Left colon (tissue), 2 donors: ENCODE data around the gene ZBED4. TPM values are rescaled to one million over a fixed set of nuclear protein-coding genes. Genes with fewer than 3 reads are reported as not detected.

Experiments
- ATAC-seq: fragments of 200-7000 bp; cut with Tn5 transposase; one replicate; pipeline ENCODE4 v1.9.1; 2020; ENCODE audit warnings: mild to moderate bottlenecking, moderate library complexity
- DNase-seq, 2 donors: peaks; one replicate each; pipeline ENCODE4 v3.0.0-alpha.2; 2020
- intact Hi-C, 2 donors: fragments of 100-400 bp; cut with DNase I in 1 of 2; cut with micrococcal nuclease in 1 of 2; formaldehyde crosslinking; loops; one replicate each; pipeline versions ENCODE4 v1.11.2 to v1.14.0; 2022; cut with DNase I, micrococcal nuclease
- total RNA-seq, 2 donors: library from RNA; stranded (reverse); fragmentation: NEBNext Ultra II Directional; extraction: Animal tissue kit (Norgen Biotek cat#: 25700); gene quantifications; one replicate each; pipeline ENCODE4 v1.2.1, GENCODE V29; 2021
- donor health status: DM: no; HTN: no; CAD: no.
- donor health status: DM: yes; HTN: yes; CAD: no.

Gene ZBED4
- total RNA-seq, 2 donors from 2014 or later, result 16.9 to 19.5 TPM

DNA sequence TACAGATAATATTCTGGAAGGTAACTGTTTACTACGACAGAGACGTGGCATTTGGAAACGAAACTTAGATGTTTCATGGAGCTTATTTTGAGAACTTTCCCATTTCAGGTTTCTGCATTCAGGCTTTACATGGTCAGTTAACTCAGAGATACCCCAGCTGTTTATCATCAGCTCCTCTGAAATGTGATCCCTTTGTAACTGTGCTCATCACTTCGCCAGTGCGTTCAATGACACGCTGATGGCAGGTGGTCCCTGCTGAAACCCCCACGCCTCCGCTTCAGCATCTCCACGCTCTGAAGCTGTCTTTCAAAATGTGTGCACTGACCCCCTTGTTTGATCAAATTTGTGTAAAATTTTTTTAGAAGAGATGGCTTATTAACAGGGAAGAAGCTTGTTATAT, 34.1 kb downstream of the ZBED4 start:
- no peak for DNase-seq

DNA sequence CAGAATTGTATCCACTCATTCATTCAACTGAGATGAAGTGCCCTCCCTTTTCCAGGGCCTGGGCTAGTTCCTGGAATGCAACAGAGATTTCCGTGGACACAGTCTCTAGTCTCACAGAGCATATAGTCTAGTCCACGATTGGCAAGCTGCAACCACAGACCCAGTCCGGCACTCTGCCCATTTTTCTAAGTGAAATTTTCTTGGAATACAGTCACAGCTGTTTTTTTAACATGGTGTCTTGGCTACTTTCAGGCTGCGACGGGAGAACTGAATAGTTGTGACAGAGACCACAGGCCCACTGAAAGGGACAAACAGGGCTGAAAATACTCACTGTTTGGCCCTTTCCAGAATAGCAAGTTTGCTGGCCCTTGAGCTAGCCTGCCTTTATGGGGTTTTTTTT, 35.4 kb downstream of the ZBED4 start:
- ATAC-seq, result no peak
- intact Hi-C loops, result no loop called here
- DNase-seq, result no peak

More for the DNA sequence above, 34.1 kb downstream of the ZBED4 start:
- intact Hi-C loops, result no loop called here
- ATAC-seq, result no peak

DNA sequence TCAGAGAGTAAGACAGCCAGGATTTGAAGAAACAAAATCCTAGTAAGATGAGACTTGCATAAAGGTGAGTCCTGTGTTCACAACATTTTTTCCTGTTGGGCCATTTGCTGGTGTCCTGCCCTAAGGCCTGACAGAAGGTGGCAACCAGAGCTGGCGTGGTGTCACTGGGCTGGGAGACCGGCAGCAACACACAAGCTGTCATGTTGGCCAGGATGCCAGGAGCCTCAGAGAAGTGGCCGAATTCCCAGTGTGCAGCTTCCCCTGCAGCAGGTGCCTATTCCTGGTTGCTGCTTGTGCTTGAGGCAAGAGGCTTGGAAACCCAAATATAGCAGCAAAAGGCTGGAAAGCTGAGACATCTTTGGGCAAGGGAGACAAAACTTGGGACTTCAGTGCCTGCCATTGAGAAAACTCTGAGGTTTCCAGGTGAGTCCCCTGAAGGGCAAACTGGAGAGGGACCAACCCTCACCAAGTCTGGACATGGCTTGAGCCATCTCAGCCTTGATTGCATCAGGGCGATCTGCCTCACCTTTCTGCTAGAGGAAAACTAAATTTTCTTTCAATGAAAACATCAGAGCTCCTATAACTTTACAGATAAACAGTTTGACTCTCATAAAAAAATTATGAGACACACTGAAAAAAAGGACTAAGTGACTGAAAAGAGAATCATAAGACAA, 38.7 kb downstream of the ZBED4 start:
- DNase-seq (no peak), ATAC-seq (no peak)
- intact Hi-C loops, result no loop called here

DNA sequence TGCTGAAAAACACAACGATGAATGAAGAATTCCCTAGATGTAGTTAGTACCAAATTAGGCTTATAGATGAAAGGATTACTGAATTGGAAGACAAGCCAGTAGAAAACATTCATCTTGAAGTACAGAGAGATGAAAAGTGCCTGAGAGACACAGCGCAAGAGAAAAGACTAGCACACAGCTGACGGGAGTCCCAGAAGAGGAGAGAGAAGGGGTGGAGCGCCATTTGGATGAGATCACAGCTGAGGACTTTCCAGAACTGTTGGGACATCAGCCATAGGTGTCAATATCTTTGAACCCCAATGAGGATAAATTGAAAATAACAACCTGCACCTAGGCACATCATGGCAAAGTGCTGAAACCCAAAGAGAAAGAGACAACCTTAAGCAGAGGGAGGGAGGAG, 39.4 kb downstream of the ZBED4 start:
- ATAC-seq, result peak; percentile 19
- intact Hi-C loops, result no loop called here
- no peak for DNase-seq

DNA sequence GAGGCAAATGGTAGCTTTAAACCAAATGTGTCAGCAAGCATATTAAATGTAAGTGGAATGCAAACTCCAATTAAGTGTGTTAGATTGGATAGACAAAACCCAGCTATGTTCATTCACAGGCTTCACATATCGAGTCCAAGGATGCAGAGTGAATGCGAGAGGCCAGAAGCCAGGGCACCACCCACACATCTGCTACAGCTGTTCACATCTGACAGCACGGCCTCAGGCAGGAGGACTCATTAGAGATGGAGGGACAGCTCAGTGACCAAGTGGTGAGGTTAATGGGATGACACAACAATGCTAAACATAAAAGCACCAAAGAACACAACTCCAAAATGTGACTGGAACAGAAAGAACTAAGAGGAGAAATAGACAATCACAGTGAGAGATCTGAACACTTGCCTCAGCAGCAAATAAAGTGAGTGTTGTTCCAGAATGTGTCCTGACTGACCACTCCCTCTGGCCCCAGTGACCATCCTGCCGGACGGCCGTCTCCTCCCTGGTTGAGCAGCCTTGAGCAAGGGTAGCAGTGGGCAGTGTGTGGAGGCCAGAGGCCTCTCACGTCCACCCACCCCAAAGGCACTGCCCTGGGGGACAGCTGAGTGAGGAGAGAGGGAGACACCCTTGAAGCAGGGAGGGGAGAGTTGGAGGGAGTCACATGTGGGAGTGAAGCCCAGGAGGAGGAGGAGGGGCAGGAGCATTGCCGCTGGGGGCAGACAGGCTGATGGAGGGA, 40.8 kb downstream of the ZBED4 start:
- intact Hi-C loops, result no loop called here
- no peak for DNase-seq
- peak; percentile 9 for ATAC-seq

DNA sequence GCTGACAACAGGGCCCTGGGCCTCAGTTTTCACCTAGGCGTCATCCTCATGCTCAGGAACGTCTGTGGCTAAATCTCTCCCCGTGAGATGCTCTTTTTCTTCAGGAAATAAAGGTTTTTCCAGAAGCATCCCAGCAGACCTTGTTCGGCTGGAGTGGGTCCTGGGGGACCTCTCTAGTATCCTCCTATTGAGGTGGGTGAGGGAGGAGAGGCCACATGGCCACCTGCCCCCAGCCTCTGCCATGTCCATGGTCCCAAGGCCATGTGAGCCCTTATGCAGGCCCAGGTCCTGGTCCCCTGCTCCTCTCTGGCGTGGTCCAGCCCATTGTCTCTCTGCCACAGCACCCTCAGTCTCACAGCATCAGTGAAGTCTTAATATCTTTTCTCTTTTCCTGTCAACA, 42.6 kb downstream of the ZBED4 start:
- ATAC-seq, result no peak
- intact Hi-C loops, result no loop called here
- DNase-seq, result no peak

DNA sequence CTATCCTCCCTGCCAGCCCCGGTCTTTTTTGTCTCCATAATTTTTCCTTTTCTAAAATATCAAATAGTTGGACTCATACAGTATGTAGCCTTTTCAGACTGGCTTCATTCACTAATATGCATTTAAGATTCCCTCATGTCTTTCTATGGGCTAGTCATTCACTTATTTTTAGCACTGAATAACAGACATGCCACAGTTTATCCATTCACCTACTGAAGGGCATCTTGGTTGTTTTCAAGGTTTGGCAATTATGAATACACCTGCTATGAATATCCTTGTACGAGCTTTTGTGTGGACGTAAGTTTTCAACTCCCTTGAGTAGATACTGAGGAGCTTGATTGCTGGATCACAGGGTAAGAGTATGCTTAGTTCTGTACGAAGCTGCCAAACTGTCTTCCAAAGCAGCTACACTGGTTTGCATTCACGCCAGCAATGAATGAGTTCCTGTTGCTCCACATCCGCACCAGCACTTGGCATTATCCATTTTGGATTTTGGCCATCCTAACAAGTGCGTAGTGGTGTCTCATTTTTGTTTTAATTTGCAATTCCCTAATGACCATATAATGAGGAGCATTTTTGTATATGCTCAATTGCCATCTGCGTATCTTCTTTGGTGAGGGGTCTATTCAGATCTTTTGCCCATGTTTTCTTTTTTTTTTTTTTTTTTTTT, 43.5 kb downstream of the ZBED4 start:
- DNase-seq, result no peak
- ATAC-seq, result no peak
- intact Hi-C loops, result no loop called here

DNA sequence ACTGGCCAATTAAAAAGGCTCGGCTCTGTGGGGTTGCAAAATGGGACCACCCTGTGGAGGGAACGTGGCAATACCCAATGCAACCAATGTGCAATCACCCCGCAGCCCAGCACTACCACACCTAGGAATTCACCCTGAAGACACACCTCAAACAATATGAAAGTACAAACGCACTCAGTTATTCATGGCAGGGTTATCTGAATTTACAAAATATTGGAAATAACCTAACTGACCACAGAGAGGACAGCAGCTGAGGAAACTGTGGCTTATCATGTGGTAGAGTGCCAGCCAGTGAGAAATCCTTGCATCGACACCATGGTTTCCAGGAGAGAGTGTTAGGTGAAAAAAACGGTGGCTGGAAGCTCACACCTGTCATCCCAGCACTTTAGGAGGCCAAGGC, 45.9 kb downstream of the ZBED4 start:
- no peak for DNase-seq
- intact Hi-C loops, result no loop called here
- no peak for ATAC-seq

DNA sequence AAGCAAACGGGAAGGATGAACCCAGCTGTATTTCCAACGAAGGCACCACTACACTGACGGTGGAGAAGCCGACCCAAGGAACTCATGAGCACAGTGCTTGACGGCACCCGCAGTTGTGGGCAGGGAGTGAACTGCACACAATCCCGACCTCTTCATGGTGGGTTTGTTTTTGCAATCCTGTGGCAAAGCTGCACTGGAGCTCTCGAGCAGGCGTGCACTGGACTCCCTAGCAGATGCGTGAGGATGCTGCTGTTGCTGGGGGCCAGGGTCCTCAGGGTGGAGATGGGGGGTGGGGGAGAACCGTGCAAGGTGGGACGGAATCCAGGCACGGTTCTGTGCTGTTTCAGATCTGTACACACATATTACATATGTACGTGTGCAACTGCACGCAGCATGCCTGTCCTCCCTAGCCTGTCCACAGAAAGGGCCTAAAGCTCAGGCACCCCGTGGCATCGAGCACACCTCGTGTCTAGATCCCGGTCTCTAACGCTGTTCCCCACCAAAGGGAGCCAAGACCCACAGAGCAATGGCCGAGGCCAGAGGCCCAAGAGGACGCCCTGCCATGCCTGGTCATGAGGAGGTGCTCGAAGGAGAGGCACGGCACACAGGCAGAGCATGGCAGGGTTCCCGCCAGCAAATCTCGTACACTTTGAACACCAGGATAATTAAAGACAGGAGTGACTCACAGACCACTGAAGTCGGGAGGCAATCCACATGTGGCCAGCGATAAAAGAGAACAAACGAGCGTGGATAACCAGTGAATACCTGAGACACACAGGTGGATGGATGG, 47.0 kb downstream of the ZBED4 start:
- DNase-seq (no peak), ATAC-seq (no peak)
- intact Hi-C loops, result no loop called here

DNA sequence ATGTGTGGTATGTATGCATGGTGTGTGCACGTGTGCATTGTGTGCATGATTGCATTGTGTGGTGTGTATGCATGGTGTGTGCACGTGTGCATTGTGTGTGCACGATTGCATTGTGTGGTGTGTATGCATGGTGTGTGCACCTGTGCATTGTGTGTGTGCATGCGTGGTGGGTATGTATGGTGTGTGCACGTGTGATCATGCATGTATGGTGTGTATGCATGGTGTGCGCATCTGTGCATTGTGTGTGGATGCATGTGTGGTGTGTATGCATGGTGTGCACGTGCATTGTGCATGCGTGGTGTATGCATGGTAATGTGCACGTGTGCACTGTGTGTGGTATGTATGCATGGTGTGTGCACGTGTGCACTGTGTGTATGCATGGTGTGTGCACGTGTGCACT, 47.8 kb downstream of the ZBED4 start:
- intact Hi-C loops, result no loop called here
- no peak for DNase-seq
- ATAC-seq, result peak; percentile 4

DNA sequence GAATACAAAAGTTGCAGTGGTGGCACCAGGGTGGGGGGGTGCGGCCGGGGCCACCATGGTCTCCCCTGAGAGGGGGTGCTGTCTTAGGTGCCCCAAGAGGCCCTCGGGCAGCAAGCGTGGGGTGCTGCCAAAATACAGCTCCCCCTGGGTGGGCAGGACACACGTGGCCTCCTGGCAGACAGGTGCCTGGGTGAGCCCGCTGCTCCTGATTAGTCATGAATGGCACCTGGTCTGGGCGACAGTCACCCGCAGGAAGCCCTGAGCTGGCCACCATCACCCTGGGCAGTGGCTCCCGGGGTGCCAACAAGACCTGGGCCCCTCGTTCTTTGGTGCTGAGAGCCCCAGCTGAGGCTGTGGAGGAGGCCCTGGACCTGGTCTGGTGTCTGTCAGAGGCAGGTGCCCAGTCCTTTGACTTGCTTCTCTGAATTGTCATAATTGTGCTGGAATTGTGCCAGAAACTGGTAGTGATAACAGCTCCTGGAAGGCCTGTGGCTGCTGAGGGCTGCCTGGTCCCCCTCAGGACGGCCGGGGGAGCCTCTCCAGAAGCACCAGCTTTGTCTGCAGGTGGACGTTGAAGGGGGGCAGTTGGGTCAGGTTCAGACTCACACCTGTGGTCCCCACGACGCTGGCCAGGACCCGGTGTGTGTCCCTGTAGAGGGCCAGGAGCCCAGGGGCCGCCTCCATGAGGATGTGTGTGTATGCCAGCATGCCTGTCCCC, 49.8 kb downstream of the ZBED4 start:
- DNase-seq, result no peak
- peak; percentile 23 for ATAC-seq
- intact Hi-C loops, result no loop called here

DNA sequence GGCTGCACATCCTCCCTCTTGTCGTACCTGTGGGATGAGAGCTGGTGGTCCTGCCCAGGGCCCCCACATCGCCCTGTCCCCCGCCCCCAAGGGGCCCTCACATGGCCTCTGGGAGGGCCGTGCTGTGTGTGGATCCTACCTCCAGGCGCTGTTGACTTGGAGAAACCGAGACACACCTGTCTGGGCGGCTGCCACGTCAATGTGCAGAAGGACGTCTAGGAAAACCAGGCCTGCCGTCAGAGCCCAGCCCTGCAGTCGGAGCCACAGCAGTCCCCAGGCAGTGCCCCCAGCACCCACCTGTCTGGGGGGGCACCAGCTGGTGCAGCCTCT, 50.4 kb downstream of the ZBED4 start:
- no peak for ATAC-seq
- no peak for DNase-seq
- intact Hi-C loops, result no loop called here

DNA sequence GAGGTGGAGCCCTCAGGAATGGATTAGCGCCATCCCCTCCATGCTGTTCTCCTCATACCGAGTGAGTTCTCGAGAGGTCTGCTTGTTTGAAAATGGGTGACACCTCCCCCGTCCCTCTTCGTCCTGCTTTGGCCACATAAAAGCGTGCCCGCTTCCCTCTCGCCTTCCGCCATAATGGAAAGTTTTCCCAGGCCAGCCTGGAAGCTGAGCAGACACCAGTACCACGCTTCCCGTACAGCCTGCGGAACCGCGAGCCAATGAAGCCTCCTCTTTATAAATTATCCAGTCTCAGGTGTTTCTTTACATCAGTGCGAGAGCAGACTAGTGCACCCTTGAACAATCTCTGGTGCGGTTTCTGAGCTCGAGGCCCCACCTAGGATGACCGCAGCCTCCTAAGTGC, 51.8 kb downstream of the ZBED4 start:
- no peak for DNase-seq
- intact Hi-C loops, result no loop called here
- ATAC-seq, result no peak

DNA sequence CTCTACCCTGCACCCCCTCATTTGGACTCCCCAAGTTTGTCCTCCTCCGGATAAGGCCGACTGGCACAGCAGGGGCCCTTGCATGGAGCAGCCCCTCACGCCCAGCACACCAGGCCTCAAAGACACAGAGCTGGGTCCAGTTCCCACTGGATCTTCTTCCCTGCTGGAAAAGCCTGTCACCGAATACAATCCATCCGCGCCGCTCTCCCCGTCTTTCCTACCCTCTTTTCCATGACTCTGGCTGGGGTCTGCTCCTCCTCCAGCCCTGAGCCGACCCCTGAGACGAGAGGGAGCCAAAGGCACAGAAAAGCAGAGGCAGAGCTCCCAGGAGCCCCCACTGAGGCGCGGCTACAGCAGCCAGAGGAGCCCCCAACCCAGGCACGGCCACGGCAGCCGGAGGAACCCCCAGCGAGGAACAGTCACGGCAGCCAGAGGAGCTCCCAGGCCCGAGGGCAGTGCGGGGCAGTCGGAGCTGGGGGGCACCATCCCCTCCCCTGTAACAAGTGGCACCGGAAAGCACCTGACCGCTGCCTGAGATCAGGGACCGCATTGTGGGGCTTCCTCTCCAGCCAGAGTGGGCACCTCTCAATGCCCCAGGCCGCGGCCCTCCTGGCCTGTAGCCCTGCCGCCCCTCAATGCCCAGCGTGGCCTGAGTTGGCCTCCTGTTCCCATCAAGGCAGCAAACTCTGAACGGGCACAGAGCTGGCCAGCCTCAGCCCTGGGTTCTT, 52.6 kb downstream of the ZBED4 start:
- DNase-seq (no peak), ATAC-seq (no peak)

DNA sequence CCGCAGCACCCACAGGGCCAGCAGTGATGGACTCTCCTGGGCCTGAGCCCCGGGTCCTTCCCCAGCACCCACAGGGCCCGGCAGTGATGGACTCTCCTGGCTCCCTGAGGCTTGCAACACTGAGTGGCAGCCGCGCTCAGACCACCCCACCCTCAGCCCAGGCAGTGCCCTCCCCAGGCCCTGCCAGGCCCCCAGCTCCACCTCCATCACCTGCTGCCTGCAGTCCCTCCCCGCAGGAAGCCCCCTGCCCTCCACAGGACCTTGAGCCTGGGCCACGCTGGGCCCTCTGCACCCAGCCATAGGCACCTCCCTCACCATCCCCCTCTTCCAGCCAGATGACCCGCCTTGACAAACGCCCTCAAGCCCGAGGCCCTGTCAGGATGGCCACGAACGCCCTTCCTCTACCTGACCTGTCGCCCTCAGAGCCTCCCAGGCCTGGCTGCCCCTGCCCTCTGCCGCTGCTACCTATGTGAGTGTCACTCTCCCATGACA, 53.2 kb downstream of the ZBED4 start:
- ATAC-seq, result no peak
- intact Hi-C loops, result no loop called here
- no peak for DNase-seq

More for the DNA sequence above, 52.6 kb downstream of the ZBED4 start:
- intact Hi-C loops, result no loop called here

DNA sequence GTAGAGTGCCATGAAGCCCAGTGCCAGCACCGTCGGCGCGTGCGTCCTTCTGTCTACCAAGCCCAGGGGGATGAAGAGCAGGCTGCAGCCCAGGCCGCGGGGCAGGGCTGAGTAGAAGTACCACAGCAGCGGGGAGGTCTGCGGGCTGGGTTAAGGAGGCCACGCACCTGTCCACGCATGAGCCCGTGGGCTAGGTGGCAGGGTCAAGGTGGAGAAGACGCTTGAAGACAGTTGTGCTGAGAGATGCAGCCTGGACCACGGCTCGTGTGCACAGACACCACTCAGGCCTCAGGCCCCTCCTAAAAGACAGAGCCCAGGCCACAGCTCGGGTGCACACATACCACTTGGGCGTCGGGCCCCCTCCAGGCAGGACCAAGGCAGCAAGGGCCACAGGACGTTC, 54.2 kb downstream of the ZBED4 start:
- intact Hi-C loops, result no loop called here
- ATAC-seq (no peak), DNase-seq (no peak)

DNA sequence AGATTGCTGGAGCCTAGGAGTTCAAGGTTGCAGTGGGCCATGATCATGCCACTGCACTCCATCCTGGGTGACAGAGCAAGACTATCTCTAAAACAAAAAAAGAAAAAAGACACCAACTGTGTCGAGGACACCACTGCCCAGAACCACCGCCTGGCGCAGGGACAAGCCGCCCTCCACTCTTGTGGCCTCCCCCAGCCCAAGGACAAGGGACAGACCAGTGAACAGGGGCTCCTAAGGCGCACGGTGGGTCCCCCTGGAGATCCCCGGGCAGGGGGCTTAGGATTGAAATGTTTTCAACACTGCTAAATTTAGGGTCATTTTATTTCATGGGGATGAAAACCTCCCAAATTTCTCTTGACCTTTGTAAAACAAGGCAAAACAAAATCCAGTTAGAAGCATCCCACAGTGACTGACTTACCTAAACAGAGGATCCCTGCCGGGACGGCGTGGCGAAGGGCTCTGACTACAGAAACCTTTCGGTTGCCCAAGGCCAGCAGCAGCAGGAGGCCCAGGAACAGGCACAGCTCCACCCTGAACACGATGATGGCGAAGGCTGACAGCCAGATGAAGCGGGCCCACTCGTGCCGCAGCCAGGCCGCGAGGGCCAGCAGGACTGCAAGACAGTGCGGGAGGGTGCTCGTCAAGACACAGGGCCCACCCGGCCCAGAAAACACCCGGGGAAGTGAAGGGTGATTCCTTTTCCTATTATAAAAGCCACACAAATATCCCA, 56.0 kb downstream of the ZBED4 start:
- ATAC-seq (no peak), DNase-seq (no peak)
- intact Hi-C loops, result loop anchor here in 1 of 2 donors (10.0 kb wide), 1 partner anchor 55 kb away; the partner anchor contains the start of gene ZBED4
